Stimulated activated naive CD4-positive, alpha-beta T cell treated with Interleukin-2 at 50 U/mL for 16 hours (primary cell): ENCODE measurements around the gene SHMT1.
"Not testable (repeated sequence)": the region's sequence is repeated elsewhere in the genome, so short reads cannot be mapped to it uniquely, and the experiment has no call there.

ENCODE experiments used
- DNase-seq: peaks from one replicate; lab custom pipeline; 2025; lab: John Stamatoyannopoulos, UW

SHMT1 gene

DNA sequence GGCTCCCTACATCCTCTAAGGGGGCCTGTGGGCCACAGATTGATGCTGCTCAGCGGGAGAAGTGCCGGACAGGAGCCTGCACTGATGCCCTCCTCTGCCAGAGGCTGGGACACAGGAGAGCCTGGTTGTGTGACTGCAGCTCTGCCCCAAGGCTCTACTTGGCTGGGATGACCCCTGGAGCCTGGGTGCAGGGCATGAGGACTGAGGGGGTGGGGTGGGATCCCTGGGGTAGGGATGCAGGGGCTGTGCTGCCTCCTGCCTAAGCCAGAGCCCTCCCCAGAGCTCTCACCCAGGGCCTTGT lies 14.8 kb upstream of the SHMT1 start:
- no peak for DNase-seq

DNA sequence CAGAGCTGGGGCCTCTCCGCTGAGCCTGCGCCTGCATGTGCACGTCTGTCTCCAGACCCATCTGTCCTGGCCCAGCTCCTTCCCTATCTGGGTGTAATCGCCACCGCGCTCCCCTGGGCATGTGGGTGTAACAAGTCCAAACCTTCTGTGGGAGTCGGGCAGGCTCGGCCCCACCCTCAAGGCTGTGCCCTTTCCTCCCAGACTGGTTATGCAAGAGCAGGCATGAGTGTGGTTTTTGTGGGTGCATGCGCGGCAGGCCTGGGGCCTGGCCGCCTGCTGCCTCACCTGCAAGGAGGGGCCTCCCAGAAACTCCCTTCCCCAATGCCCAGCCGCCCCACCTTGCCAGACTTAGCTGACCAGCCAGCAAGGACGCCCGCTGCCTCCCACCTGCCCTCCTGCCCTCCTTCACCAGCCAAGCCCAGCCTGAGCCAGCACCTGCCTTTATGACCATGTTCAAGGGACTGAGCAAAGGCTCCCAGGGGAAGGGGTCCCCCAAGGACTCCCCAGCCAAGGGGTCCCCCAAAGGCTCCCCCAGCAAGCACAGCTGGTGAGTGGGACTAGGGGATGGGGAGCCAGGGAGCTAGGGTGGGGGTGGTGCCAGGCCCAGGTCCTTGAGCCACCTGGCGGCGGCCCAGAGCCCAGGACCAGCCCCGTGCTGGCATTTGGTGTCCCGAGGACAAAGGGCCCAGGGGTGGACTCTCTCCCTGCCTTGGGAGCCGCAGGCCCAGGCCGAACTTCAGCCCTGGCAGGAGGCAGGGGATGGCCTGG lies 14.3 kb upstream of the SHMT1 start, which contains the start of gene EVPLL:
Gene EVPLL (plus strand): TSS at position 342 of the 768 bp plus-strand sequence. CDS start 3,160 bp downstream, outside the sequence.
- DNase-seq = no peak

GRCh38 chr17:18374216-18374615 lies 10.9 kb upstream of the SHMT1 start:
- DNase-seq = no peak

- DNase-seq = not testable (repeated sequence)
These were observed 9.8 kb upstream of the SHMT1 start for GRCh38 chr17:18373181-18373580.

DNA sequence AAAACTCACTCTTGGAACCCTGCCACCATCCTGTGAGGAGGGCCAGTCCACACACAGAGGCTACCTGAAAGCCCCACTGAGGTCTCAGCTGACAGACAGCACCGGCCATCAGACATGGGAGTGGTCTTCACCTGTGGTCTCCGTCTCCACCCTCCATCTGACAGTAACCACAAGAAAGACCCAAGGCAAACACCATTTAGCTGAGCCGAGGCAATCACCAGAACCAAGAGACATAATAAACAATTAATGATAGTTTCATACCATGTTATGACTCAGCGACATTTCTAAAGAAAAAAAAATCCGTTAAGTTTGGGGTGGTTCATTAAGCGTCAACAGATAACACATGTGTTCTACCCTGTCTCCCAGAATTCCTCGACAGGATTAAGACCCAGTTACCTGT lies 8.1 kb upstream of the SHMT1 start:
- DNase-seq = no peak

- no peak for DNase-seq
These were observed 7.4 kb upstream of the SHMT1 start for GRCh38 chr17:18370761-18371160.

GRCh38 chr17:18368946-18369345 lies 5.6 kb upstream of the SHMT1 start:
- no peak for DNase-seq

GRCh38 chr17:18364166-18364565 lies 816 bp upstream of the SHMT1 start:
- no peak for DNase-seq

GRCh38 chr17:18362698-18363100 lies 651 bp downstream of the SHMT1 start:
- no peak for DNase-seq

DNA sequence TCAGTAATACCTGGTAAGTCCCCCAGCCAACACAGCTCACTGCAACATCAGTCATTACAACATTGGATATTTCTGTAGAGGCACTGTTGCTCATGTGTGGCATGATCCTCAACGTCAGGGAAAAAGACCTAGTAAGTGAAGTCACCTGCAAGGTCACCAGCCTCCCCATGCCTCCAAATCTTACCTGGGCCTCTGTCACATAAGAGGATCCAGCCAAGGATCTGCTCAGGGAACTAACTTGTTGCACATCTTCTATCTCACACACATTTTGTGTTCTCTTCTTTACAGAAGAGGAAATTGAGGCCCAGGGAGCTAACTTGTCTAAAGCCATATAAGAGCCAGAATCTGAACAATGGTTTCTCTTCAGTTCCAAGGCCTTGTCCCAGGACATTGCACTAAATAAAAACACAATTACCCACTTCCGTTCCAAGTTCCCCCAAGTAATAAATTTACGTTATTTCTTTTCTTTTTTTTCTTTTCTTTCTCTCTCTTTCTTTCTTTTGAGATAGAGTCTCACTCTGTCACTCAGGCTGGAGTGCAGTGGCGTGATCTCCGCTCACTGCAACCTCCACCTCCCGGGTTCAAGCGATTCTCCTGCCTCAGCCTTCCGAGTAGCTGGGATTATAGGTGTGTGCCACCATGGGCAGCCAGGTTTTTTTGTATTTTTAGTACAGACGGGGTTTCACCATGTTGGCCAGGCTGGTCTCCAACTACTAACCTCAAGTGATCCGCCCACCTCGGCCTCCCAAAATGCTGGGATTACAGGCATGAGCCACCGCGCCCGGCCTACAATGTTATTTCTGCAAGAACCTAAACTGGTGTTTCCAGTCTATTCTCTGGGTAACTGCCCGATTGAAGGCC lies 1.3 kb downstream of the SHMT1 start:
- DNase-seq = no peak

- no peak for DNase-seq
These were observed 2.8 kb downstream of the SHMT1 start for GRCh38 chr17:18360518-18360917.

DNA sequence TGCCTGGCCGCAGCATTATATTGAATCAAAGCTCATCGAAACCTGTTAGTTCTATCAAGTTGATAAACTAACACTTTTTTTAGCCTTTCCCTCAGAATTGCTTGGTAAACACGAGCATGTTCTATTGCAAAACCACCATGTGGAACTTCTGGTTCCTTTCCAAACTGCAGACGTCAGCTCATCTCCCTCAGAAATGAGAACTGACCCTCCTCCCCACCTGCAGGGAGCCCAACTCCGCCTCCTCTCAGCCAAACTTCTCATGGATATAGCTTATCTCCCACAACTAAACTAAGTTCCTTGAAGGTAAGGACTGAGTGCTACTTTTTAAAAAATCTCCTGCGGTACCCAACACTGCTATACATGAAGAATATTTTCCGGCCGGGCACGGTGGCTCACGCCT lies 6.7 kb downstream of the SHMT1 start:
- no peak for DNase-seq

DNA sequence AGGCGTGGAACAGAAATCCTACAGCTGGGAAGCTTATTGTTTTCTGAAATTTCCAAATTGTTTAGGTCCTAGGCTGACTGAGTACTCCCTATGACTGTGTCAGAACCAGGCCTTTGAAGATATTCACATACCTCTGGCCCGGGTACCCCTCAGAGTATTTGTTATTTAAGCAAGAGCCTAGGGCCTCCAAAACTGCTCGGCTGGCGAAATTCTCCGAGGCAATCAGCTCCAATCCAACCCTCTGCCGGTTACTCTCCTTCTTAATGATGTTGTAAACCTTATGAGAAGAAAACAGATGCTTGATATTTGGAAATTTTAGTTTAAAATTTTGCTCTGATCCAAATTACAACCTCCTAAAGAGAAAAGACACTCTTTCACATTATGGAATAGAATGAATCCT lies 9.8 kb downstream of the SHMT1 start:
- no peak for DNase-seq

- no peak for DNase-seq
These were observed 19.3 kb downstream of the SHMT1 start for GRCh38 chr17:18344021-18344420.

DNA sequence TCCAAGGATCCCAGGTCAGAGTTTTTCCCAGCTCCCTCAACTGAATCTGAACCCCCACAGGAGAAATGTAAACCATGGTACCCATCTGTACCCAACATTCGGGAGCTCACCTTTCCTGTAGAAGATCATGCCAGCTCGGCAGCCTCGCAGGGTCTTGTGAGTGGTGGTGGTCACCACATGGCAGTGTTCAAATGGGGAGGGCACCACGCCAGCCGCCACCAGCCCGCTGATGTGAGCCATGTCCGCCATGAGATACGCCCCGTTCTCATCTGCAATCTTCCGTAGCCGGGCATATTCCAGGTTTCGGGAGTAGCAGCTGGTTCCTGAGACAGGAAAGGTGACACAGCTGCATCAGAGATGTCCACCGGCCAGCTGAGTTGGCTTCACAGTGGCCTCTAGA lies 23.4 kb downstream of the SHMT1 start:
- no peak for DNase-seq

- not testable (repeated sequence) for DNase-seq
These were observed 25.2 kb downstream of the SHMT1 start for GRCh38 chr17:18338158-18338557.

GRCh38 chr17:18332909-18333489 lies 30.4 kb downstream of the SHMT1 start:
- no peak for DNase-seq

DNA sequence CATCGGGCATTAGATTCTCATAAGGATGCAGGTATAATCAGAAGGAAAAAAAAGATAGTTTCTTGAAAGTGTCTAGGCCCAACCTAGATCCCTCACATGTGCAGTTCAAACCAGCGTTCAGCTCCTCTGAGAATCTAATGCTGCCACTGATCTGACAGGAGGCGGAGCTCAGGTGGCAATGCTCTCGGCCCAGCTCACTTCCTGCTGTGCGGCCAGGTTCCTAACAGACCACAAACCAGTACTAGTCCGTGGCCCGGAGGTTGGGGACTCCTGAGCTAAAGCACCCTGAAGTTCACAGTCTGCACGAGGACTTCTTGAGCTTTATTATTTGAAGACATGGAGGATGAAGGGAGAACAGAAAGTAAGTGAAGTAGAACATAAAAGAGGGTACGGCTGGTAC lies 31.5 kb downstream of the SHMT1 start:
- DNase-seq = no peak

DNA sequence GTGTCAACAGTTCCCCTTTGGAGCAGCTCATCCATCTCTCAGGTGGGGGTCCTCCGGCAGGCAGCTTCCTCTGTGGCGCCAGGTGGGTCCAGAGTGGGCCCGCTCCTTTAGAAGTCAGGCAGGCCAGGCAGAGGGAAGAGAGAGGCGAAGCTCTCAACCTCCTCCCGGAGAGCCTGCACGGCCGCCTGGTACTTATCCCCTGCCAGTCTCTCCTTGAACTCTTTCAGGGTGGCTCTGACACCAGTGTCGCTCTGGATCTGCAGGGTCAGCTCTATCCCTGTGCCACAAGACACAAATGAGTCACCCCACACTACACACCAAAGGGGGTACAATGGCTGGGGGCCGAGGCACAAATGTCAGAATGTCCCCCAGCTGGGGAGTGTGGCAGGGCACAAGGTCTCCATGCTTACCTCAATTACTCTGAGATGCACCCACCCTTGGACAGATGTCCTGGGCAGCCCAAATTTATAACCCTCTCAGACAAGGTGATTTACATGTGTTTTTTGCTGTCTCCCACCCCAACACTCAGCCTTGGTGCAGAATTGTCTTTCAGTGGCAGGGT lies 34.6 kb downstream of the SHMT1 start:
- no peak for DNase-seq

DNA sequence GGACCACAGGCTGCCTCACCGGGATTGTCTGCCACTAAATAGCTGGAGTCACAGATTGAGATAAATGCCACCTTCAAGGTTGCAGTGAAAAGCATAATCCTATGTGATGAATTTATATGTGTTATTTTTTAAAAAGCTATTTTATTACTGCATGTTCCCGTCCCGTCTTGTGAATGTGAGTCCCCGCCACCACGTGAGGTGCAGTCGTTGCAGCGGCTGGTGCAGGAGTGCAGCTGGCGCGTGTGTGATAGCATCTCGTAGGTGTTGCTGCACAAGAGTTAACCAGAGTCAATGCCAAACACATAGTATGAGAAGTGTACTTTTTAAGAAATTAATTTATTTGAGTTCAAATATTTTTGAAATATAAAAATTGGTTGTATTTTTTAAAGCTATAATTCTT lies 35.8 kb downstream of the SHMT1 start:
- DNase-seq = no peak

- DNase-seq = no peak
These were observed 36.3 kb downstream of the SHMT1 start for GRCh38 chr17:18327093-18327492.

- DNase-seq = no peak
These were observed 36.8 kb downstream of the SHMT1 start for GRCh38 chr17:18326572-18326971.

DNA sequence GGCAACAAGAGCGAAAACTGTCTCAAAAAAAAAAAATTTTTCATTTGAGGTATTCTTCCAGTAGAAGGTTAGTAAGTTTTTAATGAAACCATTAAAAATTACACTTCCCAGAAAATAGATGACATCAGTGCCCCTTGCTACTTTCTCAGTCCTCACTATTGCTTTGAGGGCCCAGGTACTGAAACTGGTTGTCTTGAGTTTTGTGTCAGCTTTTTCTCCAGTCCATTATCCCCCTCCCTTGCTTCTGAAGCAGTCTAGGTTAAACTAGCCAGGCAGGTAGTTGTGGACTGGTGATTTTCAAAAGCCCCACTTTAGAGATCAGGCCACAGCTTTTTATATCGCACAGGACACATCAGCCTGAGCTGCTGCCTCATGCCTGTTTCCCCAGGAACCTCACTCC lies 37.3 kb downstream of the SHMT1 start:
- DNase-seq = no peak
